WTC11 (cell line): ENCODE results near the gene CCL22.

ENCODE experiments used
- CTCF ChIP-seq: fragments of 200-600 bp; IDR thresholded peaks from 2 replicates; pipeline ENCODE4 v1.8.0; 2022; ENCODE audit warnings: antibody characterized with exemption
- TF ChIP-seq, protein P1 (sequence below): sonication (generic); formaldehyde crosslinking; IDR thresholded peaks from 2 replicates; pipeline ENCODE4 v1.8.1; 2023; ENCODE audit warnings: mild to moderate bottlenecking, missing genetic modification reagents

GRCh38 chr16:57343221-57343620, 15.4 kb upstream of the CCL22 start:
- TF ChIP-seq, protein P1, sequence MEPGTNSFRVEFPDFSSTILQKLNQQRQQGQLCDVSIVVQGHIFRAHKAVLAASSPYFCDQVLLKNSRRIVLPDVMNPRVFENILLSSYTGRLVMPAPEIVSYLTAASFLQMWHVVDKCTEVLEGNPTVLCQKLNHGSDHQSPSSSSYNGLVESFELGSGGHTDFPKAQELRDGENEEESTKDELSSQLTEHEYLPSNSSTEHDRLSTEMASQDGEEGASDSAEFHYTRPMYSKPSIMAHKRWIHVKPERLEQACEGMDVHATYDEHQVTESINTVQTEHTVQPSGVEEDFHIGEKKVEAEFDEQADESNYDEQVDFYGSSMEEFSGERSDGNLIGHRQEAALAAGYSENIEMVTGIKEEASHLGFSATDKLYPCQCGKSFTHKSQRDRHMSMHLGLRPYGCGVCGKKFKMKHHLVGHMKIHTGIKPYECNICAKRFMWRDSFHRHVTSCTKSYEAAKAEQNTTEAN = no peak
- no peak for TF ChIP-seq CTCF
